SK-N-SH treated with all-trans-retinoic acid at 6 μM for 48 hours (cell line): Measurements from ENCODE around the gene LBX1.

Experiments
- PATZ1 ChIP-seq: fragments of 250-450 bp; sonication (Bioruptor Pico); IDR thresholded peaks from 2 replicates; pipeline ENCODE4 v1.8.0; 2020; ENCODE audit warnings: mild to moderate bottlenecking, moderate library complexity, borderline replicate concordance
- ZFP30 ChIP-seq: fragments of 450-650 bp; formaldehyde crosslinking; IDR thresholded peaks from 2 replicates; pipeline ENCODE4 v1.5.0; 2022; ENCODE audit warnings: mild to moderate bottlenecking, moderate library complexity

- TF ChIP-seq PATZ1 (no peak), ZFP30 (no peak)
These were observed 38.5 kb upstream of the LBX1 start for GRCh38 chr10:101267776-101268175.
